Measurements from ENCODE around the gene GBP7. TPM values are rescaled to one million over a fixed set of nuclear protein-coding genes. Genes with fewer than 3 reads are reported as not detected.

GBP7 gene
- total RNA-seq, 1 experiment from 2014 or later = not detected

GRCh38 chr1:89172468-89173143, 3.2 kb downstream of the GBP7 start:
- POLR2A ChIA-PET (ENCODE audit: low non-redundant PET) = interaction anchor here (0.6 kb wide), 1 partner anchor 23 kb away, joined by 3 read pairs; no protein-coding TSS in a partner anchor
- DNase-seq (ENCODE audit: low spot score) = no peak
- no peak for TF ChIP-seq CTCF (conservative IDR thresholded peaks at IDR 0.05; ENCODE audit: low read depth, low read length)
- TF ChIP-seq EZH2 (IDR thresholded peaks at IDR 0.05; ENCODE audit: borderline replicate concordance, low read depth, low read length, poor library complexity, severe bottlenecking) = no peak
- intact Hi-C loops (cut with micrococcal nuclease; ENCODE audit: unreplicated experiment) = no loop called here
- H3K27ac ChIP-seq (ENCODE audit: low read depth, low read length, poor library complexity, severe bottlenecking) = no peak overlapping the region
- BruUV-seq (replicated peaks) = no TSS peak
- H3K9me3 ChIP-seq (ENCODE audit: low read depth, low read length, poor library complexity, severe bottlenecking) = no peaks in the 10 kb centered on the region
- H3K36me3 ChIP-seq (ENCODE audit: insufficient read depth, low read length, poor library complexity, severe bottlenecking) = no peaks in the 10 kb centered on the region
- CTCF ChIA-PET = no interaction called here
- H3K4me3 ChIP-seq (ENCODE audit: low read depth, low read length, poor library complexity, severe bottlenecking) = no peak overlapping the region
- H3K4me1 ChIP-seq (ENCODE audit: insufficient read depth, low read length, poor library complexity, severe bottlenecking) = peaks cover 8% of the 10 kb centered on the region
- H3K27me3 ChIP-seq (replicated peaks; ENCODE audit: insufficient read depth, low read depth, low read length, poor library complexity) = no peaks in the 10 kb centered on the region

GRCh38 chr1:89171067-89171438, 4.8 kb downstream of the GBP7 start:
- no peaks in the 10 kb centered on the region for H3K36me3 ChIP-seq (ENCODE audit: insufficient read depth, low read length, poor library complexity, severe bottlenecking)
- BruUV-seq (replicated peaks) = no TSS peak
- H3K4me1 ChIP-seq (ENCODE audit: insufficient read depth, low read length, poor library complexity, severe bottlenecking) = peaks cover 10% of the 10 kb centered on the region
- no peaks in the 10 kb centered on the region for H3K27me3 ChIP-seq (replicated peaks; ENCODE audit: insufficient read depth, low read depth, low read length, poor library complexity)
- H3K4me3 ChIP-seq (ENCODE audit: low read depth, low read length, poor library complexity, severe bottlenecking) = no peak overlapping the region
- TF ChIP-seq CTCF (conservative IDR thresholded peaks at IDR 0.05; ENCODE audit: low read depth, low read length) = no peak
- TF ChIP-seq EZH2 (IDR thresholded peaks at IDR 0.05; ENCODE audit: borderline replicate concordance, low read depth, low read length, poor library complexity, severe bottlenecking) = no peak
- ChIA-PET POLR2A (ENCODE audit: low non-redundant PET) (no interaction called here), CTCF (no interaction called here)
- DNase-seq (ENCODE audit: low spot score) = peak; percentile 5
- no peaks in the 10 kb centered on the region for H3K9me3 ChIP-seq (ENCODE audit: low read depth, low read length, poor library complexity, severe bottlenecking)
- H3K27ac ChIP-seq (ENCODE audit: low read depth, low read length, poor library complexity, severe bottlenecking) = no peak overlapping the region
- intact Hi-C loops (cut with micrococcal nuclease; ENCODE audit: unreplicated experiment) = no loop called here

GRCh38 chr1:89170170-89171066, 5.4 kb downstream of the GBP7 start:
- Histone ChIP-seq H3K4me1 (ENCODE audit: insufficient read depth, low read length, poor library complexity, severe bottlenecking) (peaks cover 10% of the 10 kb centered on the region), H3K27me3 (replicated peaks; ENCODE audit: insufficient read depth, low read depth, low read length, poor library complexity) (no peaks in the 10 kb centered on the region), H3K4me3 (ENCODE audit: low read depth, low read length, poor library complexity, severe bottlenecking) (no peak overlapping the region), H3K36me3 (ENCODE audit: insufficient read depth, low read length, poor library complexity, severe bottlenecking) (no peaks in the 10 kb centered on the region), H3K9me3 (ENCODE audit: low read depth, low read length, poor library complexity, severe bottlenecking) (no peaks in the 10 kb centered on the region), H3K27ac (ENCODE audit: low read depth, low read length, poor library complexity, severe bottlenecking) (no peak overlapping the region)
- ChIA-PET CTCF (no interaction called here), POLR2A (ENCODE audit: low non-redundant PET) (no interaction called here)
- BruUV-seq (replicated peaks) = no TSS peak
- DNase-seq (ENCODE audit: low spot score) = no peak
- no peak for TF ChIP-seq EZH2 (IDR thresholded peaks at IDR 0.05; ENCODE audit: borderline replicate concordance, low read depth, low read length, poor library complexity, severe bottlenecking)
- intact Hi-C loops (cut with micrococcal nuclease; ENCODE audit: unreplicated experiment) = no loop called here

Measured in A673 (cell line).